HEK293T (cell line): ENCODE data around the gene TMPRSS6.

Source experiments
- ARNT ChIP-seq: fragments of 450-650 bp; IDR thresholded peaks from 2 replicates; pipeline ENCODE4 v1.6.1; 2017; ENCODE audit warnings: mild to moderate bottlenecking
- BHLHE40 ChIP-seq: fragments of 450-650 bp; IDR thresholded peaks from 2 replicates; pipeline ENCODE4 v1.6.1; 2016; ENCODE audit warnings: mild to moderate bottlenecking, moderate library complexity, borderline replicate concordance
- CTBP1 ChIP-seq: fragments of 450-650 bp; IDR thresholded peaks from 2 replicates; pipeline ENCODE4 v1.6.1; 2016; ENCODE audit warnings: borderline replicate concordance
- FOXA1 ChIP-seq: fragments of 450-650 bp; IDR thresholded peaks from 2 replicates; pipeline ENCODE4 v1.6.1; 2016; ENCODE audit warnings: mild to moderate bottlenecking
- FOXK2 ChIP-seq: fragments of 450-650 bp; IDR thresholded peaks from 2 replicates; pipeline ENCODE4 v1.6.1; 2016; ENCODE audit warnings: mild to moderate bottlenecking
- LEF1 ChIP-seq: fragments of 450-650 bp; IDR thresholded peaks from 2 replicates; pipeline ENCODE4 v1.6.1; 2017; ENCODE audit warnings: mild to moderate bottlenecking, borderline replicate concordance
- NFRKB ChIP-seq: fragments of 450-650 bp; IDR thresholded peaks from 2 replicates; pipeline ENCODE4 v1.6.1; 2016; ENCODE audit warnings: mild to moderate bottlenecking, moderate library complexity
- SP1 ChIP-seq: fragments of 450-650 bp; IDR thresholded peaks from 2 replicates; pipeline ENCODE4 v1.6.1; 2017
- SUZ12 ChIP-seq: fragments of 450-650 bp; IDR thresholded peaks from 2 replicates; pipeline ENCODE4 v1.6.1; 2016; ENCODE audit warnings: mild to moderate bottlenecking

GRCh38 chr22:37050913-37051312, 58.6 kb downstream of the TMPRSS6 start:
- no peak for TF ChIP-seq NFRKB
- no peak for TF ChIP-seq LEF1
- no peak for TF ChIP-seq CTBP1
- TF ChIP-seq SP1 = no peak
- no peak for TF ChIP-seq FOXA1
- no peak for TF ChIP-seq ARNT
- TF ChIP-seq FOXK2 = no peak
- TF ChIP-seq SUZ12 = no peak
- TF ChIP-seq BHLHE40 = no peak
